GM19035 (cell line): ENCODE results near the gene IQCE.

Experiments used
- ATAC-seq: cut with Tn5 transposase; IDR thresholded peaks from one replicate; pipeline ENCODE4 v1.9.1; 2021; ENCODE audit not compliant: unreplicated experiment

Gene IQCE

DNA sequence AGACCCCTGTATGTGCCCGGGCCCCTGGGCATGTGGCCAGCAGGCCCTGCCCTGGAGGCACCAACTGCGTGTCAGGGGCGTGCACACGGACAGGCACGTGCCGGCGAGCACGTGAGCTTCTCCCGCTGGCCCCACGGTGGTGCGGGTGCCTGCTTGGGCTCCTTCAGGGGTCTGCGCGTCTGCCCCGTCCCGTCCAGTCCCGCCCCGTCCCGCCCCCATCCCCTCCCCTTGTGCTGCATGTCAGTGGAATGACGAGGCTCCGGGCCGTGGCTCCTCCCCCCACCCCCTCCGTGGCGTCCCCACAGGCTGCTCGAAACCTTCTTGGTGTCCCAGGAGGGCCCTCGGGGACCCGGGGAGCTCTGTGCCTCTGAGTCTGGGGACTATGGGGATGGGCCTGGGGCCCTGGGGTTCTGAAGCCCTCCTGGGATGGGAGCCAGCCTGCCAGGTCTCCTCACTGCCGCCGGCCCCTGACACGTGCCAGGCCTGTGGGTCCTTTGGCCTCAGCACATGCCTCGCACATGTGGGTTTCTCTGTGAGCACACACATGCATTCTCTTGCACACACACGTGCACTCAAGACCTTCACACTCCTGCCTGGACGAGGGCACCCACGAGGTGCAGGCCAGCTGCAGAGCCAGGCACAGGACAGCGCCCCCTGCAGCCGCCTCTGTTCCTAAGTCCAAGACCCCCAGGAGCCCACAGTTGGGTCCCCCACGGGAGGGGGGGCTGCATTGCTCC lies 101.7 kb downstream of the IQCE start:
- ATAC-seq: no peak

DNA sequence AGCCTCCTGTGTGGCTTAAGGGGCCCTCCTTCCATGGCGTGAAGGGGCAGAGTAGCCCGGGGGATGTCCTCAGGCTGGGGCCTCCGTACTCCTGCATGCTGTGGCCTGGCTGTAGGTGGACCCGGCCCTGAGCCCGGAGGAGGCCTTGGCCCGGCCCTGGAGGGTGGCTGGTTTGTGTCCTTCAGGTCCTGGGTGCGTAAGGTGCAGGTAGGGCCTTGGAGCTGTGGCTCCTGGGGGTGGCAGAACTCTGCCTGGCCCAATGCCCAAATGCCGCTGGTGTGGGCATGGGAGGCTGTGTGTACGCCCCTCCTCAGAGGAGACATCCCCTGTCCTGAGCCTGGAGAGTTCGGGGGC lies 102.3 kb downstream of the IQCE start:
- ATAC-seq: no peak

DNA sequence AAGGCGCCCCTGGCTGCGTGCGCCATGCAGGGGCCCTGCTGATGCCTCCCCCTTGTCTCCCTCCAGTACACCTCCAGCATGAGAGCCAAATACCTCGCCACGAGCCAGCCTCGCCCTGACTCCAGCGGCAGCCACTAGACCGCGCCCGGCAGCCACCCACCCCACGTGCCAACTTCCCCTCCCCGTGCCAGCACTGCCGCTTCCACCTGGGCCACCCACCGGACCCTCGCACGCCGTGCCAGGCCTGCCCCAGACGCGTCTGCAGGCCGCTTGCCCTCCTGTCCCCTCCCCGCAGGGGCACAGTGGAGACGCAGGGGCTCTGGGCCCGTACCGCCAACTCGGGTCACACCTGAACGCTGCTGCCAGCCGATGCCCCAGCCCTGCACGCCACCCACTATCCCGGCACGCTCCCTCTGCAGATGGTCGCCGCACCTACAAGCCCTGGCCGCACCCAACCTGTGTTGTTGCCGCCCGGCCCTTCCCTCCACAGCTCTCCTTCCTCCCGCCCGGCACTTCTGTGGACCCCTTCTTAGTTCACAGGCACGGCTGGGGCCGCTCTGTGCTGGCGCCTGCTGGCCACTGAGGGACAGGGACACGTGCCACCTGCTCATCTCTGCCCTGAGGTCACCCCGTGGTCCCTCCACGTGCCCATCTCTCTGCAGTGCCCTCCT lies 103.0 kb downstream of the IQCE start:
- no peak for ATAC-seq

DNA sequence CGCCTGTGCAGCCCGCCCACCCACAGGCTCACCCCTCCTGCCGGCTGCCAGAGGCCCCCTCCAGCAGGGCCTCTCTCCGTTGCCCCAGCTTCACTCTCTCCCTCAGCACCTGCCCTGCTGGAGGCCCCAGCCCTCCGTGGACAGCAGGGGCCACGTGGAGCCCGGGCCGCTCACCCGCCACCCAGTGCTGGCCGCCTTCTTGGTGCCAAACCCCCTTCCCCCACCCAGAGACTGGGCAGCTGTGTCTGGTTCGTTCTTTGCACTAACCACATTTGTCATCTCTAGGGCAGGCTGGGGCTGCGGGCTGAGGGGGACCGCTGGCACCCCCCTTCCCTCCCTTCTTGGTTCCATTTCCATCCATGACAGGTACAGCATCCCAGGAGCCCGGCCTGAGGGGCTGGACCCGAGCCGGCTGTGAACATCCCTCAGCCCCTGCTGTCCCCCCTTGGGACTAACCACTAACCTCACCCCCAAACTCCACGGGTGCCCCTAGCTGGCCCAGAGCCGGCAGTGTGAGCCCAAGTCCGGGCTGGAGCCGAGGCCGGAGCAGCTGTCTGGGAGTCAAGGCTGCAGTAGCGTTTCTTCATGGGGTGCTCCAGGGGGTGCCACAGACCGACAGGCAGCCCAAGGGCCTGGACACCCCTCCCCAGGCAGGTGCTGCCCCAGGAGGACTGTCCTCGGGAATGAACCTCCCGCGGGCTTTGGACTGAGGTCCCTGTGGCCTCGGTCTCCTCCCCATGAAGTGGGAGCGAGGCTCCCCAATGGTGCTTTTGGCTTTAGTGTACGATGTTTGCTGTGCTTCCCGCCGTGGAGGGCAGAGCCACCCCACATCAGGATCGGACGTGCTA lies 103.7 kb downstream of the IQCE start:
- ATAC-seq: no peak

DNA sequence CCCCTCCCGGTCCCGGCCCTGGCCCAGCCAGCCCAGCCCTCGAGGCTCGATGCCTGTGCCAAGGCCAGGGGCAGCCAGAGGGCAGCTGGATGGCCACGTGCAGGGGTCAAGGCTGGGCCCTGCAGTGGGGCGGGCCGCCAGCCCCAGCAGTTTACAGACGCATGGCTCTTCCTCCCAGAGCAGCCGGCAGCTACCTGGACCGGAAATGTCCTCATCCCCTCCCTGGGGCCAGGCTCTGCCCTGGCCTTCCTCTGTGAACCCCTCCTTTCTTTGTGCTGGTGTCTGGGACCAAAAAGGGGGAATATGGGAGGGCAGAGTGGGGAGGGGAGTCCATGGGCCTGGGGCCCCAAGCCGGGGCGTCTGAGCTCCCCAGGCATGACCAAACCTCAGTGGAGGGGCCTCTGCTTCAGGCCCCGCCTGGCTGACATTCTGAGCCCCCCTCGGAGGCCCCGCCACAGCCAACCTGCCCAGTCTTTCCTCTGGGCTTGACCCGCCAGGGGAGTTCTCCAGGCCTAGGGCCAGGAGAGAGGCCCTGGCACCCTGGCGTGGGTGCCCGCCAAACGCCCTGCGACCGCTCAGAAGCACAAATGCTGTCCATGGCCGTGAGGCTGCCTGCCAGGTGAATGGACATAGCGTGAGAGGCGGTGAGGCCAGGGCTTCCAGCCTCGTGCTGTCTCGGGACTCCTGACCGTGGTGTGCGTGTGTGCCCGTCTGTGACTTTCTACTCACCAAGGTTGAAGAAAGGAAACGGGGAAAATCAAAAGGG lies 104.5 kb downstream of the IQCE start:
- no peak for ATAC-seq

DNA sequence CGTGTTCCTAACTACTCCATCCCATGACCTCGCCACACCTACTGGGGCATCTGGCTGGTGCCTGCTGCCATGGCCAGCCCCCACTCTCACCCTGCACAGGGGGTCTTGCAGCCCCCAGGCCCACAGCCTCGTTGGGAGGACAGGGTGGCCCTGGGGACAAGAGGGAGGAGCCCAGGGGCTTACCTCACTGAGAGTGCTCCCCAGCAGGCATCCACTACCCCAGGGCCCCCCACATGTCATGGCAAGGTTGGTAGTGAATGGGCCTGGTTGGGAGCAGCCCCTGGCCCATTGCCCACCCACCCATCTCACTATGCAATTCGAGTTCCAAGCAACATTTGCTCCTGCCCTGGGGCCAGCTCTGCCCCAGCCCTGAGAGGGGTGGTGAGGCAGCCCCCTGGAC lies 105.2 kb downstream of the IQCE start:
- no peak for ATAC-seq
